Mucosa of gallbladder (tissue), 1 donor: Measurements from ENCODE around the gene CNPY3. TPM values are rescaled to one million over a fixed set of nuclear protein-coding genes. Genes with fewer than 3 reads are reported as not detected.
"Not testable (repeated sequence)": the region's sequence is repeated elsewhere in the genome, so short reads cannot be mapped to it uniquely, and the experiment has no call there.

Experiments
- DNase-seq: peaks from one replicate; pipeline ENCODE4 v3.0.0-alpha.2; 2020; ENCODE audit warnings: low spot score
- total RNA-seq: library from RNA; stranded (reverse); gene quantifications from one replicate; pipeline ENCODE4 v1.2.1, GENCODE V29; 2021
- donor health status: DM: no; HTN: no; CAD: no.

The CNPY3 gene
- total RNA-seq, 1 donor from 2014 or later = 88.9 TPM

DNA sequence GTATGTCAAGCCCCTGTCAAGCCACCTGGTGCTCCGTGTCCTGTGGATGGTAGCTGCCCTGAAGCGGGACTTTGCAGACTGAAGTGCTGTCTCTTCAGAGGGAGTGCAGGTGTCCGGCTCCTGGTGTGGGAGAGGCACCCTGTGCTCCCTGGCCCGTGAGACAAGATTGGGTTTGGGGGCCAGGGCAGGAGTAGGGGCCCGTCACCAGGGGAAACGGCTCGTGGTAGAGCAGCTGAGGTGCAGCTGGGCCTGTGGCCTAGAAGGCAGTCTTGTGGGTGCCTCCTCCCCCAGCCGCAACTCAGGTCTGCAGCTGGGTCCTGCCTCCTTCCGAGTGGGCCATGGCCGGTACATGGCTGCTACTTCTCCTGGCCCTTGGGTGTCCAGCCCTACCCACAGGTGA is 13.5 kb upstream of the CNPY3 start, which contains the start of gene PTCRA:
PTCRA (plus strand) TSS at position 322 of the 400 bp plus-strand sequence; CDS start at position 339, 17 bp downstream.
- DNase-seq = no peak

- no peak for DNase-seq
These were observed 13.0 kb upstream of the CNPY3 start for GRCh38 chr6:42916288-42916687.

GRCh38 chr6:42921801-42922200 is 7.5 kb upstream of the CNPY3 start:
- no peak for DNase-seq

DNA sequence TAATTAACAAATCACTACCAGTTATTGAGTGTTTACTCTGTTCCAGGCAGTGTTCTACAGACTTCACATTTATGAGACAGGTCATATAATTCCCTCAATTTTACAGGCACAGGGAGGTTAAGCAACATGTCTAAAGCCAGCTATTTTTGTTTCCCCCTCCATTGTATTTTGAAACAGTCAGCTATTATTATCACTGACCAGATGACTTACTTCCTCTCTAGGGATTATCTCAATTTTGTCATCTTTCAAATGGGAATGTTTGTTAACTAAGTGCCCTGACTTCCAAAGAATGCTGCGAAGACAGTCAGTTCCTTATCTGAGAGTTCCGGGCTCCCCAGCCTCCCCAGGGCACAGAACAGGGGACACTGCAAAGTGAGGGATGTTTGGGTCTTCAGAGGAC is 5.6 kb upstream of the CNPY3 start:
- DNase-seq = no peak

- no peak for DNase-seq
These were observed 3.9 kb upstream of the CNPY3 start for GRCh38 chr6:42925248-42925857.

DNA sequence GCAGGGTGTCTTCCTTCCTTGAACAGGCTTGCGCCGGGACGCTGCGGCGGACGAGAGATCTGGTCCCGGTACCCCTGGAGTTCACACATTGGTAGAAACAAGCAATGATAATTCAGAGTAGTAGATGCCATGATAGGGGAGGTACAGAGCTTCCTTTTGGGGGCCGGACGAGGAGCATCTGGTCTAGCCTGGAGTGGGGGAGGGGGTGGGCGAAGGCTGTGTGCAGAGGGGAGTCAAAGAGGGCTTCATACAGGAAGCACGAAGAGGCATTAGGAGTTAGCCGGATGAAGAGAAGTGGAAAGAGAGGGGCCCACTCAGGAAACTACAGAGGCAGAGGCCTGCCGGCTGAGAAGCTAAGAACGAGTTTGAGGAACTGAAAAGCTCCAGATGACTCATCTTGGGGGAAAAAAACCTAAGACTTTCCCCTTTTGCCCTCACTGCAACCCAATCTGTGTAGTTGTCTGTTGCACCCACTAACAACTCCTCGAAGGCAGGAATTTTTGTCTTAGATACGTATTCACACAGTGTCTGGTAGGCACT is 611 bp downstream of the CNPY3 start:
- DNase-seq = peak; percentile 30

DNA sequence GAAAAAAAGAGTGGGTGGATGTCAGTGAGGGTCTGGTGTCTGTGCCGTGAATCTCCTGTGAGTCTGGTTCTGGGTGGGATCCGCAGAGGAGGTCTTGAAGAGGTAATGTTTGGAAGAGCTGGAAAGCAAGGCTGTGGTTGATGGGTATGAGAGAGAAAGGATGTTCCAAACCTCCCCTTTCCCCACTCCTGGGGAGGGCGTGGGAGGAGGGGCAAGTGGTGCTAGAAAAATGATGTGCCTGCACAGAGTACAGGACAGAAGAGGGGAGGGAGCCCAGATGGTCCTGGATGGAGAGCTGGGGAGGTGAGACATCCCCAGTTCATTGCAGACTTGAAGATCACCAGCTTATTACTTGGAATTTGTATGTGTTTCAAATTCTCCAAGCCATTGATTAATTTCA is 3.1 kb downstream of the CNPY3 start:
- DNase-seq = no peak

DNA sequence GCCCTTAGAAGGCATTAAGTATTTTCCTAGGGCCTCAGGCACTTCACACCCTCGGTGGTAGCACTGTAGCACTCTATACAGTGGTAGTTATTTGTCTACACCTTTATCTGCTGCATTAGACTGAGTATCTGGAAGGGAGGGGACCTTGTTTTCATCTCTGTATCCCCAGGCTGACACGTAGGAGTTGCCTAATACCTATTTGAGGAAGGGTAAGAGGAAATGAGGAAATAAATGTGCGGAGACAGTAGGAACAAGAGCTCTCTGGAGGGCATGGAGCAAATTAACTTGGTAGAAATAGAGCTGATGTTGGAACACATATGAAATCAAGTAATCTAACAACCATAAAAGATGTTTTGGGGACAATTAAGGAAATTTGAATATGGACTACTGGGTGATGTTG is 3.9 kb downstream of the CNPY3 start:
- no peak for DNase-seq

GRCh38 chr6:42935322-42935721 is 6.0 kb downstream of the CNPY3 start:
- no peak for DNase-seq

DNA sequence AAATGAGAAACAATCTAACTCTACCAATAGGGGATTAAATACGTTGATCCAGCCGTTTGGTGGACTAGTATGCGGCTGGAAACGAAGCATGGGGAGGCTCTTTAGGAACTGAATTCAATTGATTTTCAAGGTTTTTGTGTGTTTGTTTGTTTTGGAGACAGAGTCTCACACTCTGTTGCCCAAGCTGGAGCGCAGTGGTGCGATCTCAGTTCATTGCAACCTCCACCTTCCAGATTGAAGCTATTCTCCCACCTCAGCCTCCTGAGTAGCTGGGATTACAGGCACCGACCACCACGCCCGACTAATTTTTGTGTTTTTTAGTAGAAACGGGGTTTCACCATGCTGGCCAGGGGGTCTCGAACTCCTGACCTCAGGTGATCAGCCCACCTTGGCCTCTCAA is 7.1 kb downstream of the CNPY3 start:
- no peak for DNase-seq

GRCh38 chr6:42937548-42938427 is 8.5 kb downstream of the CNPY3 start:
- no peak for DNase-seq

DNA sequence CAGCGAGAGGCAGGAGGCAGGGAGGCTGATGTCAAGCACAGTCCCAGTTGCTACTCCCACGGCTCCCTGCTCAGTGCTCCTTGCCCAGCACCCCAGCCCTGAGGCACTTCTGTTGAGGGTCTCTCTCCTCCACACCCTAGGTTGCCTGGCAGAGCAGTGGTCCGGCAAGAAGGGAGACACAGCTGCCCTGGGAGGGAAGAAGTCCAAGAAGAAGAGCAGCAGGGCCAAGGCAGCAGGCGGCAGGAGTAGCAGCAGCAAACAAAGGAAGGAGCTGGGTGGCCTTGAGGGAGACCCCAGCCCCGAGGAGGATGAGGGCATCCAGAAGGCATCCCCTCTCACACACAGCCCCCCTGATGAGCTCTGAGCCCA is 9.1 kb downstream of the CNPY3 start:
- DNase-seq = no peak

DNA sequence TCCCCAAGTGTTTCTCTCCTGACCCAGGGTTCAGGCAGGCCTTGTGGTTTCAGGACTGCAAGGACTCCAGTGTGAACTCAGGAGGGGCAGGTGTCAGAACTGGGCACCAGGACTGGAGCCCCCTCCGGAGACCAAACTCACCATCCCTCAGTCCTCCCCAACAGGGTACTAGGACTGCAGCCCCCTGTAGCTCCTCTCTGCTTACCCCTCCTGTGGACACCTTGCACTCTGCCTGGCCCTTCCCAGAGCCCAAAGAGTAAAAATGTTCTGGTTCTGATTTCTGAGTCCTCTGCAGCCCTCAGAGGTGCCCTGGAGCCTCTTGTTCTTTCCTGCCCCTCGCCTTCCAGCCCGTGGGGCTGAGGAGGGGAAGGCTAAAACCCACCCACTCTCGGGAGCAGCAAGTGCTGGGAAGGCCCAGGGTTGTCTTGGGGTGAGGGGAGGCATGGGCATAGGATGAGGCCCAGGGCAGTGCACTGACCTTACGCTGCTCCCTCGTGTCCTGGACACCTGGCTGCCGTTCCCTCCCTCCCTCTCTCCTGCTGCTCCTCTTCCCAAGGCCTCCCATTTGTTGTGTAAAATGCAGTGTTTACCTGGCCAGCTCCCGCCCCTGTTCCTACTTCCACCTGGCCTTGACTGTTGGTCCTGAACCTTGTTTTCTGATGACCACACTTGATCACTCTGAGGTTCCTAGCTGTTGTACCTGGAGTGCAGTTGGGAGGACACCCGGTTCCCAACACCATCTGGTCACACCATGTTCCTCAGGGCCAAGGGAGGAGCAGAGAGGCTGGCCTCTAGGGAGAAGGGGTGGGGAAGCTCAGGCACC is 9.9 kb downstream of the CNPY3 start:
- DNase-seq = no peak

GRCh38 chr6:42939810-42940167 is 10.5 kb downstream of the CNPY3 start:
- DNase-seq = no peak

DNA sequence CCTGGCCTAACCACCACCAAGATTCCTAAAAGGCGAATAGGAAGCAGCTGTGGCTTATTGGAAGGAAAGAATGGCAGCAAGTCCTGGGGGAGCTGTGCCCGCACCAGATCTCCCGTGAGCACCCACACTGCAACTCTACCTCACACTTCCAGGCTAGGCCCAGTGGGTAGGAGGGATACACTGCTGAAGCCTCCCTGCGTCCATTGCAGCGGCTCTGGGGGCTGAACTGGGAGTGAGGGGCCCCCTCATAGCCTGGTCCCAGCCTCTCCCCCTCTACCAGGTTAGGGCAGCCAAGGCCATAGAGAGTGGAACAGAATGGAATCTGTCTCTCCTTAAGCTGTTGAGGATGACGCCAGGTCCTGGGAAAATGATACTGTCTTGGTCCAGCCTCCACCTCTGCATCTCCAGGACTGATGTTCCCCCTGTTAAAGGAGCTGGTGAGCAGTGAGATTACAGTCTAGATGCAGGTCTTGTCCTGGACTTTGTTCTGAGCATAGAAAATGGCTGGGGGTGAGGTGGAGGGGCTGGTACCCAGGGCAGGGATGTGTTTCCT is 11.3 kb downstream of the CNPY3 start:
- DNase-seq = no peak

DNA sequence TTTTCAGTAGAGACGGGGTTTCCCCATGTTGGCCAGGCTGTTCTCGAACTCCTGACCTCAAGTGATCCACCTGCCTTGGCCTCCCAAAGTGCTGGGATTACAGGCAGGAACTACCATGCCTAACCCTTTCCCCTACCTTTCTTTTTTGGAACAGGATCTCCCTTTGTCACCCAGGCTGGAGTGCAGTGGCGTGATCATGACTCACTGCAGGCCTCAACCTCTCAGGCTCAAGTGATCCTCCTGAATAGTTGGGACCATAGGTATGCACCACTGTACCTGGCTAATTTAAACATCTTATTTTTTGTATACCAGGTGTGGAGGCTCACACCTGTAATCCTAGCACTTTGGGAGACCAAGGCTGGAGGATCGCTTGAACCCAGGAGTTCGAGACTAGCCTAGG is 12.1 kb downstream of the CNPY3 start:
- not testable (repeated sequence) for DNase-seq

GRCh38 chr6:42942444-42942843 is 13.2 kb downstream of the CNPY3 start:
- DNase-seq = no peak

- no peak for DNase-seq
These were observed 18.7 kb downstream of the CNPY3 start for GRCh38 chr6:42947950-42948349.

- no peak for DNase-seq
These were observed 23.1 kb downstream of the CNPY3 start for GRCh38 chr6:42952389-42952788.

DNA sequence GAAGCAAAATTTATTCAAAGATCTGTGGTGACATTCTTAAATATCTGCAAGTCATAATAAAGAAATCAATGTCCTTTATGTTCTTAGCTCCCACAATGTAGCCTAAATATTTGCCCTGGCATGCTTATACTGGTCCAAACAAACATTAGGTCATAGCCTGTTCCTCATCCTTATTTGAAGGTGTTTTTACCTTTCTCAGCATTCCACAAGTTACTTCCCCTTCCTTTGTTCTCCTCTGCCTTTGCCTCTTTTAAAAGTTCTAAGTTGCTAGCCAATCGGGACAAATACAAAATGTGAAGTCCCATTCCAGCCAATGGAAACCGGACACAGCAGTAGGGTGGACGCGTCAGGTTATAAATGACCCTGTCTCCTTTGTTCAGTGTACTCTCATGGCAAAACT is 25.1 kb downstream of the CNPY3 start:
- DNase-seq = not testable (repeated sequence)

DNA sequence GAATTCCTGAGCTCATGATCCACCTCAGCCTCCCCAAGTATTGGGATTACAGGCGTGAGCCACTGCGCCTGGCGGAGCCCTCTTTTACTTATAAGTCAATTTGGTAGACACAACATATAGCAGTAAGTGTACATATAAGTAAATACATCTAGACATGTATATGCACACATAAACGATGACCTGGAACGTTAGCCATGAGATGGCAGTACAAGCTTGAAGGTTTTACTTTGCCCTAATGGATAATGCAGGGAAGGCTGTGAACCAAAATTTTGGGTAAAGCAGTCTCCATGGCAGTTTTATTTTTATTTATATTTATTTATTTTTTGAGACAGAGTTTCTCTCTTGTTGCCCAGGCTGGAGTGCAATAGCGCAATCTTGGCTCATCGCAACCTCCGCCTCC is 28.8 kb downstream of the CNPY3 start:
- no peak for DNase-seq

GRCh38 chr6:42959917-42960242 is 30.6 kb downstream of the CNPY3 start:
- DNase-seq = no peak
